A673 (cell line): ENCODE data around the gene PKP3.

Experiments used
- CTCF ChIP-seq: fragments of 300-800, 200-600 bp; sonication (generic); conservative IDR thresholded peaks from 2 replicates; pipeline ENCODE4 v1.5.1; 2017; ENCODE audit warnings: low read depth, mild to moderate bottlenecking, antibody characterized with exemption, low read length, moderate library complexity, mixed read lengths
- EZH2 ChIP-seq: fragments of 200-600 bp; sonication (generic); IDR thresholded peaks from 2 replicates; pipeline ENCODE4 v1.6.1; 2017; ENCODE audit warnings: borderline replicate concordance, low read depth, mild to moderate bottlenecking, mixed read lengths, antibody characterized with exemption, low read length; ENCODE audit not compliant: poor library complexity, severe bottlenecking

DNA sequence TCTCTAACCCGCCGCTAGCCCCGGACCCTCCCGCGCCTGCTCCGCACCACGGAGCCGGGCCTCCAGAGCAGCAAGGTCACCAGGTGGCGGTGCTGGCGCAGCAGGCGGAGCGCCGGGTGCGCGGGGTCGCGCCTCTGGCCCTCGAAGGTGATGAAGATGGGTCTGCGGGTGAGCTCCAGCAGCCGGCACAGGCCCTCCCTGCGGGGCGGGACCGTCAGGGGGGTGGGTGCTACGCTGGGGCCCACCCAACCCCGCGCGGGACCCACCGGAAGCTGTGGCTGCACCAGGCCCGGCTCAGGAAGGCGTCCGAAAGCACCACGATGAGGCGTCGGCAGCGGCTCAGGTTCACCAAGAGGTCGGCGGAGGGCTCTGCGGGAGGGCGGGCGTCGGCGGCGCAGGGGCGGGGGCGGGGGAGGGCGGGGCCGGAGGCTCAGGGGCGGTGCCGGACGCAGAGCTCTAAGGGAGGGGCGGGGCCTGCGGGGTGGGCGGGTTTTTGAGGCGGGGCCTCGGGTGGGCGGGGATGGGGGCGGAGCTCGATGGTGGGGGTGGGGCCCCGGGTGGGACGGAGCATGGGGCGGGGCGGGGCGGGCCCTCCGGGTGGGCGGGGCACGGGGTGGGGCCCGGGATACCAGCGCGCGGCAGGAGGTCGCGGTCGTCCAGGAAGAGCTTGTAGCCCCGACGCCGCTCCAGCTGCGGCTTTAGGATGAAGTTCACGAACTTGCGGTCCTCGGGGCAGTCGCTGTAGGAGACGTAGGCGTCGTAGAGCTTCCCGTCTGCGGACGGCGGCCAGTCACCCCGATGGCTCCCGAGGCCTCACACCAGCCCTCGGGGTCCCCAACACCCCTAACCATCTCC, 13.0 kb downstream of the PKP3 start:
- no peak for TF ChIP-seq CTCF
- no peak for TF ChIP-seq EZH2
